Measurements from ENCODE around the gene RPS6KA5.
"Not testable (repeated sequence)": the region's sequence is repeated elsewhere in the genome, so short reads cannot be mapped to it uniquely, and the experiment has no call there.

DNA sequence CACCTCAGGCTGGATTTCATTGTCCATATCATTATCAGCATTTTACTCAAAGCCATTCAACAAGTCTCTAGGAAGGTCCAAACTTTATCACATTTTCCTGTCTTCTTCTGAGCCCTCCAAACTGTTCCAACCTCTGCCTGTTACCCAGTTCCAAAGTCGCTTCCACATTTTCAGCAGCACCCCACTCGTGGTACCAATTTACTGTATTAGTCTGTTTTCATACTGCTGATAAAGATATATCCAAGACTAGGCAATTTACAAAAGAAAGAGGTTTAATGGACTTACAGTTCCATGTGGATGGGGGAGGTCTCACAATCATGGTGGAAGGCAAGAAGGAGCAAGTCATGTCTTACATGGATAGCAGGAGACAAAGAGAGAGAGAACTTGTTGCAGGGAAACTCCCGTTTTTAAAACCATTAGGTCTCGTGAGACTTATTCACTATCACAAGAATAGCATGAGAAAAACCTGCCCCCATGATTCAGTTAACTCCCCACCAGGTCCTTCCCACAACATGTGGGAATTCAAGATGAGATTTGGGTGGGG is 121.1 kb downstream of the RPS6KA5 start:
- TF ChIP-seq, protein P1, sequence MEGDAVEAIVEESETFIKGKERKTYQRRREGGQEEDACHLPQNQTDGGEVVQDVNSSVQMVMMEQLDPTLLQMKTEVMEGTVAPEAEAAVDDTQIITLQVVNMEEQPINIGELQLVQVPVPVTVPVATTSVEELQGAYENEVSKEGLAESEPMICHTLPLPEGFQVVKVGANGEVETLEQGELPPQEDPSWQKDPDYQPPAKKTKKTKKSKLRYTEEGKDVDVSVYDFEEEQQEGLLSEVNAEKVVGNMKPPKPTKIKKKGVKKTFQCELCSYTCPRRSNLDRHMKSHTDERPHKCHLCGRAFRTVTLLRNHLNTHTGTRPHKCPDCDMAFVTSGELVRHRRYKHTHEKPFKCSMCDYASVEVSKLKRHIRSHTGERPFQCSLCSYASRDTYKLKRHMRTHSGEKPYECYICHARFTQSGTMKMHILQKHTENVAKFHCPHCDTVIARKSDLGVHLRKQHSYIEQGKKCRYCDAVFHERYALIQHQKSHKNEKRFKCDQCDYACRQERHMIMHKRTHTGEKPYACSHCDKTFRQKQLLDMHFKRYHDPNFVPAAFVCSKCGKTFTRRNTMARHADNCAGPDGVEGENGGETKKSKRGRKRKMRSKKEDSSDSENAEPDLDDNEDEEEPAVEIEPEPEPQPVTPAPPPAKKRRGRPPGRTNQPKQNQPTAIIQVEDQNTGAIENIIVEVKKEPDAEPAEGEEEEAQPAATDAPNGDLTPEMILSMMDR (IDR thresholded peaks at IDR 0.05), result not testable (repeated sequence)
- TF ChIP-seq POLR2A (IDR thresholded peaks at IDR 0.05), result not testable (repeated sequence)
